Astrocyte (in vitro differentiated cells and primary cell): ENCODE measurements around the gene FGF22.

ENCODE experiments used
- CTCF ChIP-seq: IDR thresholded peaks from 2 replicates; pipeline ENCODE4 v1.5.1; 2011; ENCODE audit warnings: low read depth, mild to moderate bottlenecking, inconsistent platforms, low read length, moderate library complexity; ENCODE audit not compliant: insufficient read depth
- EZH2 ChIP-seq: IDR thresholded peaks from 2 replicates; pipeline ENCODE4 v1.6.1; 2012; ENCODE audit warnings: mild to moderate bottlenecking, low read length, inconsistent platforms; ENCODE audit not compliant: insufficient read depth

- TF ChIP-seq CTCF (no peak), EZH2 (no peak)
Observed at GRCh38 chr19:616747-617526, 22.7 kb upstream of the FGF22 start.
